DOHH2 (cell line): ENCODE measurements around the gene MAPK12.

Source experiments
- H3F3A ChIP-seq: fragments of 200-600 bp; sonication (generic), shearing (Covaris generic); 2 replicates; pipeline ENCODE4 v1.6.0; 2016; ENCODE audit warnings: antibody characterized with exemption, mild to moderate bottlenecking; ENCODE audit not compliant: control insufficient read depth, insufficient read depth
- H3K27ac ChIP-seq: fragments of 200-600 bp; sonication (generic); 2 replicates; pipeline ENCODE4 v1.5.1; 2014; ENCODE audit warnings: low read depth, mild to moderate bottlenecking, low read length, moderate library complexity
- H3K27me3 ChIP-seq: fragments of 200-600 bp; sonication (generic); 2 replicates; pipeline ENCODE4 v1.6.1; 2014; ENCODE audit warnings: mild to moderate bottlenecking, low read length, mixed read lengths; ENCODE audit not compliant: control insufficient read depth
- H3K36me3 ChIP-seq: fragments of 200-600 bp; sonication (generic); 2 replicates; pipeline ENCODE4 v1.6.1; 2014; ENCODE audit warnings: mild to moderate bottlenecking, low read length, moderate library complexity, mixed read lengths; ENCODE audit not compliant: control insufficient read depth
- H3K4me1 ChIP-seq: fragments of 200-600 bp; sonication (generic); 2 replicates; pipeline ENCODE4 v1.6.1; 2014; ENCODE audit warnings: mild to moderate bottlenecking, low read length, mixed read lengths; ENCODE audit not compliant: control insufficient read depth
- H3K4me2 ChIP-seq: fragments of 200-600 bp; sonication (generic); 2 replicates; pipeline ENCODE4 v1.6.0; 2014; ENCODE audit warnings: mild to moderate bottlenecking, low read length, moderate library complexity
- H3K4me3 ChIP-seq: fragments of 200-600 bp; sonication (generic); 2 replicates; pipeline ENCODE4 v1.5.1; 2014; ENCODE audit warnings: mild to moderate bottlenecking, low read length, mixed read lengths
- H3K79me2 ChIP-seq: fragments of 200-600 bp; sonication (generic); 2 replicates; pipeline ENCODE4 v1.6.1; 2014; ENCODE audit warnings: mild to moderate bottlenecking, low read length, mixed read lengths; ENCODE audit not compliant: control insufficient read depth
- H3K9me2 ChIP-seq: fragments of 200-600 bp; sonication (generic); replicated peaks from 2 replicates; pipeline ENCODE4 v1.6.1; 2014; ENCODE audit warnings: mild to moderate bottlenecking, low read length, mixed read lengths; ENCODE audit not compliant: control insufficient read depth
- H3K9me3 ChIP-seq: fragments of 200-600 bp; sonication (generic); 2 replicates; pipeline ENCODE4 v1.6.1; 2014; ENCODE audit warnings: antibody characterized with exemption, low read length, mixed read lengths; ENCODE audit not compliant: control insufficient read depth, insufficient read depth
- H4K20me1 ChIP-seq: fragments of 200-600 bp; sonication (generic); 2 replicates; pipeline ENCODE4 v1.6.0; 2014; ENCODE audit warnings: low read depth, mild to moderate bottlenecking, antibody characterized with exemption, low read length, moderate library complexity; ENCODE audit not compliant: control insufficient read depth, insufficient read depth
- CTCF ChIP-seq: fragments of 200-600 bp; sonication (generic); IDR thresholded peaks from one replicate; pipeline ENCODE4 v1.5.1; 2014; ENCODE audit warnings: antibody characterized with exemption, mild to moderate bottlenecking, low read depth, low read length; ENCODE audit not compliant: poor library complexity, severe bottlenecking
- EZH2phosphoT487 ChIP-seq: fragments of 200-600 bp; sonication (generic); IDR thresholded peaks from 2 replicates; pipeline ENCODE4 v1.6.1; 2017; ENCODE audit warnings: borderline replicate concordance, mild to moderate bottlenecking, antibody characterized with exemption, low read length, moderate library complexity, mixed read lengths

The MAPK12 gene

GRCh38 chr22:50289942-50290630, 28.6 kb upstream of the MAPK12 start:
- no peaks in the 10 kb centered on the region for H3K27me3 ChIP-seq
- no peaks in the 10 kb centered on the region for H3K9me2 ChIP-seq
- no peak overlapping the region for H3K4me3 ChIP-seq
- no peaks in the 10 kb centered on the region for H3K9me3 ChIP-seq
- H3F3A ChIP-seq, result no peaks in the 10 kb centered on the region
- TF ChIP-seq CTCF (no peak), EZH2phosphoT487 (no peak)
- H3K79me2 ChIP-seq, result peaks cover 63% of the 10 kb centered on the region
- H3K36me3 ChIP-seq, result peaks cover 70% of the 10 kb centered on the region
- no peak overlapping the region for H3K27ac ChIP-seq
- H3K4me1 ChIP-seq, result peaks cover 38% of the 10 kb centered on the region
- H3K4me2 ChIP-seq, result no peak overlapping the region
- H4K20me1 ChIP-seq, result peaks cover 9% of the 10 kb centered on the region; the same call in 1 of the 2 replicates

GRCh38 chr22:50289151-50289941, 27.9 kb upstream of the MAPK12 start:
- H3K4me2 ChIP-seq, result no peak overlapping the region
- peaks cover 9% of the 10 kb centered on the region; the same call in 1 of the 2 replicates for H4K20me1 ChIP-seq
- no peak overlapping the region for H3K27ac ChIP-seq
- H3K4me3 ChIP-seq, result no peak overlapping the region
- peaks cover 71% of the 10 kb centered on the region for H3K36me3 ChIP-seq
- H3K9me2 ChIP-seq, result no peaks in the 10 kb centered on the region
- peaks cover 31% of the 10 kb centered on the region for H3K4me1 ChIP-seq
- no peaks in the 10 kb centered on the region for H3F3A ChIP-seq
- H3K9me3 ChIP-seq, result no peaks in the 10 kb centered on the region
- no peaks in the 10 kb centered on the region for H3K27me3 ChIP-seq
- no peak for TF ChIP-seq CTCF
- TF ChIP-seq EZH2phosphoT487, result no peak
- peaks cover 55% of the 10 kb centered on the region for H3K79me2 ChIP-seq

- H3K9me2 ChIP-seq, result no peaks in the 10 kb centered on the region
- H3K4me2 ChIP-seq, result no peak overlapping the region
- H3F3A ChIP-seq, result no peaks in the 10 kb centered on the region
- peaks cover 75% of the 10 kb centered on the region for H3K36me3 ChIP-seq
- H3K27me3 ChIP-seq, result no peaks in the 10 kb centered on the region
- no peak overlapping the region for H3K4me3 ChIP-seq
- H3K4me1 ChIP-seq, result peaks cover 15% of the 10 kb centered on the region
- TF ChIP-seq CTCF (no peak), EZH2phosphoT487 (no peak)
- H3K27ac ChIP-seq, result no peak overlapping the region
- no peaks in the 10 kb centered on the region for H3K9me3 ChIP-seq
- peaks cover 39% of the 10 kb centered on the region for H3K79me2 ChIP-seq
- H4K20me1 ChIP-seq, result peaks cover 9% of the 10 kb centered on the region; the same call in 1 of the 2 replicates
Measured at GRCh38 chr22:50287731-50288130, 26.2 kb upstream of the MAPK12 start.
